Endodermal cell (in vitro differentiated cells): ENCODE data around the gene GRK1. TPM values are rescaled to one million over a fixed set of nuclear protein-coding genes. Genes with fewer than 3 reads are reported as not detected.

Experiments
- DNase-seq: peaks from one replicate; pipeline ENCODE4 v3.0.0-alpha.2; 2017
- H3K27ac ChIP-seq: 2 replicates; pipeline ENCODE4 v1.5.1; 2013; ENCODE audit warnings: mild to moderate bottlenecking, low read depth, low read length, moderate library complexity
- H3K27me3 ChIP-seq: 2 replicates; pipeline ENCODE4 v1.6.1; 2013; ENCODE audit warnings: mild to moderate bottlenecking, low read length, moderate library complexity; ENCODE audit not compliant: insufficient read depth, control insufficient read depth, poor library complexity, severe bottlenecking
- H3K36me3 ChIP-seq: 2 replicates; pipeline ENCODE4 v1.7.0; 2013; ENCODE audit warnings: mild to moderate bottlenecking, low read length, moderate library complexity; ENCODE audit not compliant: control insufficient read depth, insufficient read depth
- H3K4me1 ChIP-seq: one replicate; pipeline ENCODE4 v1.7.0; 2013; ENCODE audit warnings: low read length; ENCODE audit not compliant: control insufficient read depth, insufficient read depth
- H3K4me3 ChIP-seq: 2 replicates; pipeline ENCODE4 v1.5.1; 2013; ENCODE audit warnings: mild to moderate bottlenecking, low read length, moderate library complexity
- H3K9ac ChIP-seq: 2 replicates; pipeline ENCODE4 v1.6.1; 2013; ENCODE audit warnings: mild to moderate bottlenecking, low read length, moderate library complexity; ENCODE audit not compliant: poor library complexity, severe bottlenecking; ENCODE audit errors: extremely low read depth
- H3K9me3 ChIP-seq: 2 replicates; pipeline ENCODE4 v1.6.1; 2013; ENCODE audit warnings: mild to moderate bottlenecking, low read length, moderate library complexity; ENCODE audit not compliant: control insufficient read depth
- H3K27ac Mint-ChIP-seq: 2 replicates; pipeline ENCODE4 v1.8.0; 2020; ENCODE audit warnings: mixed read lengths
- H3K27me3 Mint-ChIP-seq: 2 replicates; pipeline ENCODE4 v1.8.0; 2021; ENCODE audit warnings: mild to moderate bottlenecking, mixed read lengths; ENCODE audit not compliant: insufficient read depth
- H3K36me3 Mint-ChIP-seq: 2 replicates; pipeline ENCODE4 v1.8.0; 2020; ENCODE audit warnings: low read depth, mixed read lengths
- H3K4me1 Mint-ChIP-seq: 2 replicates; pipeline ENCODE4 v1.8.0; 2020; ENCODE audit warnings: mixed read lengths
- H3K4me3 Mint-ChIP-seq: 2 replicates; pipeline ENCODE4 v1.8.0; 2020; ENCODE audit warnings: mild to moderate bottlenecking, moderate library complexity, mixed read lengths
- H3K9me3 Mint-ChIP-seq: 2 replicates; pipeline ENCODE4 v1.8.0; 2020; ENCODE audit warnings: mild to moderate bottlenecking, mixed read lengths
- WGBS, 2 experiments: methylation state at CpG; one replicate each; pipeline versions ENCODE4 v1.1.5 to v1.1.7; 2013; ENCODE audit warnings: missing lambda C conversion rate in 2 of 2, mixed read lengths in 1 of 2; ENCODE audit not compliant: insufficient coverage in 1 of 2, insufficient read length in 1 of 2; 5-methylcytosine and 5-hydroxymethylcytosine counted together
- total RNA-seq, 2 donors: library from RNA; stranded (reverse); fragmentation: NEBNext Ultra II Directional in 1 of 2; extraction: Animal tissue kit (Norgen Biotek cat#: 25700) in 1 of 2; gene quantifications; 2 replicates in 1 of 2; 3 replicates in 1 of 2; pipeline ENCODE4 v1.2.1, GENCODE V29; 2021
- TF ChIP-seq, protein P1 (sequence below): fragments of 200-600 bp; sonication (generic); conservative IDR thresholded peaks from 2 replicates; pipeline ENCODE4 v1.5.0; 2021; ENCODE audit warnings: antibody characterized with exemption, mild to moderate bottlenecking

Gene GRK1
- total RNA-seq, 2 donors from 2014 or later: 1.7 to 2.5 TPM

DNA sequence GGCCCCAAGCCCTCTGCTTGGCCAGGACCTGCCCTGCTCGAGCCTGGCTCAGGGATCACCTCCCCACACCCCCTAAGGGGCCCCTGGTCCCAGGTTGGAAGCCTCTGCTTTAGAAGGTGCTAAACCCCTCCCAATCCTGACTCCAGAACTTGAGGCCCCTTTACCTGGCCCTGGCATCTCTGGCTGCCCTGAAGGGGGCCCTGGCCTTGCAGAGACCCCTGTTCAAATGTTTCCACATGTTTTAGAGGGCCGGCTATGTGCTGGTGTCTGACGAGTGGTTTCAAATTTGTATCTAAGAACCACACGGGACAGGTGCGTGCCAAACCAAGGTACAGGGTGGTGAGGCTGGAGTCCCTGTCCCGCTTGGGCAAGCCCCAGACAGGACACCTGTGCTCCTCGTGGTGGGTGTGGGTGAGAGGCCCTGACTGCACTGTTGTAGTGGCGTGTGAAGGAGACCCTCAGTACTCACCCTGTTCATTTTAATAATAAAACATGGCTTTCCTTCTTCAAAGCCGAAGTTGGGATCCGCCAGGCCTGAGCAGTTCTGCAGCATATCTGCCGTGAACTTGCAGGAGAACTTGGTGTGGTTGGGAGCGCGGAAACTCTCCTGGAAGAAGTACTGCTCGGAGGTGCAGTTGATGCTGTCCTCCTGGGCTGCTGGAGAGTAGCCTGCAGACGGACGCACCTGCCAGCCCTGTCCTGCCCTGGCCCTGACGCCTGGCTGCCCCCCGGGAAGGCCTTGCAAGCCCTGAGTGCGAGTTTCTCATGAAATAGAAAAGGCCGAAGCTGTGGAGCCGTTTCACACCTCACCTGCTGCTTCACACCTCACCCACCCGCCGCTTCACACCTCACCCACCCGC lies 14.4 kb upstream of the GRK1 start:
- Histone ChIP-seq H3K4me1 (no peaks in the 10 kb centered on the region), H3K9me3 (no peaks in the 10 kb centered on the region), H3K27ac (no peak overlapping the region), H3K36me3 (no peaks in the 10 kb centered on the region), H3K9ac (no peak overlapping the region), H3K27me3 (no peaks in the 10 kb centered on the region), H3K4me3 (no peak overlapping the region)
- peak; percentile 41 for DNase-seq
- H3K27me3 Mint-ChIP-seq: peaks cover 7% of the 10 kb centered on the region
- no peak overlapping the region for H3K4me3 Mint-ChIP-seq
- H3K27ac Mint-ChIP-seq: no peak overlapping the region
- H3K36me3 Mint-ChIP-seq: peaks cover 16% of the 10 kb centered on the region
- H3K9me3 Mint-ChIP-seq: peaks cover 7% of the 10 kb centered on the region
- TF ChIP-seq, protein P1, sequence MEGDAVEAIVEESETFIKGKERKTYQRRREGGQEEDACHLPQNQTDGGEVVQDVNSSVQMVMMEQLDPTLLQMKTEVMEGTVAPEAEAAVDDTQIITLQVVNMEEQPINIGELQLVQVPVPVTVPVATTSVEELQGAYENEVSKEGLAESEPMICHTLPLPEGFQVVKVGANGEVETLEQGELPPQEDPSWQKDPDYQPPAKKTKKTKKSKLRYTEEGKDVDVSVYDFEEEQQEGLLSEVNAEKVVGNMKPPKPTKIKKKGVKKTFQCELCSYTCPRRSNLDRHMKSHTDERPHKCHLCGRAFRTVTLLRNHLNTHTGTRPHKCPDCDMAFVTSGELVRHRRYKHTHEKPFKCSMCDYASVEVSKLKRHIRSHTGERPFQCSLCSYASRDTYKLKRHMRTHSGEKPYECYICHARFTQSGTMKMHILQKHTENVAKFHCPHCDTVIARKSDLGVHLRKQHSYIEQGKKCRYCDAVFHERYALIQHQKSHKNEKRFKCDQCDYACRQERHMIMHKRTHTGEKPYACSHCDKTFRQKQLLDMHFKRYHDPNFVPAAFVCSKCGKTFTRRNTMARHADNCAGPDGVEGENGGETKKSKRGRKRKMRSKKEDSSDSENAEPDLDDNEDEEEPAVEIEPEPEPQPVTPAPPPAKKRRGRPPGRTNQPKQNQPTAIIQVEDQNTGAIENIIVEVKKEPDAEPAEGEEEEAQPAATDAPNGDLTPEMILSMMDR: no peak
- 91 to 96% methylated on average over 10 to 23 of the region's 24 CpGs for WGBS, 2 experiments
- peaks cover 5% of the 10 kb centered on the region for H3K4me1 Mint-ChIP-seq

DNA sequence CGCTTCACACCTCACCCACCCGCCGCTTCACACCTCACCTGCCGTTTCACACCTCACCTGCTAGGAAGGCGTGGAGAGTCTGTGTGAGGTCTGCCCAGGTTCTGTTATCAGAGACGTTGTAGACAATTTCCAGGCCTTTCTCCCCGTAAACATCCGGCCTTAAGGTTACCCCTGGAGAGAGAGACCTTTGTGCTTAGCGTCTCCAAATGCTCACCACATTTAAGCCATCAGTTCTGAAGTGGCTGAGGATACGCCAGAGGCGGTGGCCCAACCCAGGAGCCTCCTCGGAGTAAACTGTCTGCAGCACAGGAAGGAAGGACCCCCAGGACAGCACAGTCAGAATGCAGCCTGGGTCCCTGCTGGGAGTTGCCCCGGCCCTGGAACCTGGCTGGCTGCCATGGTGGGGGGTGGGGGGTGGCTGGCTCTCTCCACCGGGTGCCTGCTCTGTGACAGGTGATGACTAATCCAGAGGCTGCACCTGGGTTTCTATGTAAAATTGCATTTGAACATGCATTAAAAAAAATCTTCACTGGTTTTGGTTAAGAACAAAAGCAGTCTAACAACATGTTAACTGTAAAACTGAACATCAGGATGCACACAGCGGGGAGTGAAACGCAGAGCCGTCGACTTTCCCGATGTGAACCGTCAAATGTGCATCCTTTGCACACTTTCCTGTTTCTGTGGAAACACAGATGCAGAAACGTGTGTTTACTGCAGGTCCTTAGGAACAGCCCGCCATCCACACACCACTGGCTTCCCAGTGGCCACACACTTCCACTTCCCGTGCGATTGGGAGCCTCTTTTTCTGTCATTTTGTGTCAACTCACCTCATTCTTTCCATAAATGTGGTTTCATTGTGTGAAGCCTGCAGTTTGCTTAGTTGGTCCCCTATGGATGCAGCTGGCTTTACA lies 13.5 kb upstream of the GRK1 start:
- DNase-seq: peak; percentile 54
- Mint-ChIP-seq H3K27ac (no peak overlapping the region), H3K4me3 (no peak overlapping the region), H3K4me1 (peaks cover 5% of the 10 kb centered on the region), H3K9me3 (peaks cover 7% of the 10 kb centered on the region), H3K27me3 (peaks cover 7% of the 10 kb centered on the region), H3K36me3 (peaks cover 10% of the 10 kb centered on the region)
- H3K4me3 ChIP-seq: no peak overlapping the region
- no peaks in the 10 kb centered on the region for H3K4me1 ChIP-seq
- H3K27me3 ChIP-seq: no peaks in the 10 kb centered on the region
- no peak overlapping the region for H3K27ac ChIP-seq
- TF ChIP-seq, protein P1: no peak
- 85 to 87% methylated on average over 21 to 24 of the region's 24 CpGs for WGBS, 2 experiments
- no peak overlapping the region for H3K9ac ChIP-seq
- H3K36me3 ChIP-seq: no peaks in the 10 kb centered on the region
- H3K9me3 ChIP-seq: no peaks in the 10 kb centered on the region

DNA sequence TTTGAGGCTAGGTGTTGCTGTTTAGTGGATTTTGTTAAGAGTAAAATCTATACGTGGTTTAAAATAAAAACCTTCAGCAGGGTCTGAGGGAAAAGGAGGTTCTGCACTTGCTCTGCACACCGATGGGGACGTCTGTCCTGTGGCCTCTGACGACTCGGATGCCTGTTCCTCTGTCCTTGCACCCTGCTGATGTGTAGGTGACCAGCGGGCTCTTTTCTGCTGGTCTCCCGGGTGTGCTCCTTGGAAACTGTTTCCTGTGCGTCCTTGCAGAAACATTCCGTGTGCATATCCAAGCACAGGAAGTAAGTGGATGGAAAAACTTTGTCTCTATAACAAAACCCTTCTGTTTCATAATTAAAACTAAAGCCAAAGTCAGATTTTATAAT lies 12.9 kb upstream of the GRK1 start:
- Histone ChIP-seq H3K9me3 (no peaks in the 10 kb centered on the region), H3K4me1 (no peaks in the 10 kb centered on the region), H3K27me3 (no peaks in the 10 kb centered on the region), H3K4me3 (no peak overlapping the region), H3K27ac (no peak overlapping the region), H3K36me3 (no peaks in the 10 kb centered on the region), H3K9ac (no peak overlapping the region)
- WGBS, 2 experiments: 91 to 95% methylated on average over 6 to 9 of the region's 9 CpGs
- TF ChIP-seq, protein P1: no peak
- Mint-ChIP-seq H3K36me3 (peaks cover 7% of the 10 kb centered on the region), H3K4me1 (peaks cover 5% of the 10 kb centered on the region), H3K4me3 (no peak overlapping the region), H3K27ac (no peak overlapping the region), H3K9me3 (peaks cover 7% of the 10 kb centered on the region), H3K27me3 (peaks cover 7% of the 10 kb centered on the region)
- no peak for DNase-seq
